Effector CD4-positive, alpha-beta T cell (primary cell): Measurements from ENCODE around the gene UPK2.
A peak's percentile ranks its signal among the peaks of the same experiment; 100 is the strongest.

Experiments
- DNase-seq: peaks from one replicate; pipeline ENCODE4 v3.0.0-alpha.2; 2020

The UPK2 gene

DNA sequence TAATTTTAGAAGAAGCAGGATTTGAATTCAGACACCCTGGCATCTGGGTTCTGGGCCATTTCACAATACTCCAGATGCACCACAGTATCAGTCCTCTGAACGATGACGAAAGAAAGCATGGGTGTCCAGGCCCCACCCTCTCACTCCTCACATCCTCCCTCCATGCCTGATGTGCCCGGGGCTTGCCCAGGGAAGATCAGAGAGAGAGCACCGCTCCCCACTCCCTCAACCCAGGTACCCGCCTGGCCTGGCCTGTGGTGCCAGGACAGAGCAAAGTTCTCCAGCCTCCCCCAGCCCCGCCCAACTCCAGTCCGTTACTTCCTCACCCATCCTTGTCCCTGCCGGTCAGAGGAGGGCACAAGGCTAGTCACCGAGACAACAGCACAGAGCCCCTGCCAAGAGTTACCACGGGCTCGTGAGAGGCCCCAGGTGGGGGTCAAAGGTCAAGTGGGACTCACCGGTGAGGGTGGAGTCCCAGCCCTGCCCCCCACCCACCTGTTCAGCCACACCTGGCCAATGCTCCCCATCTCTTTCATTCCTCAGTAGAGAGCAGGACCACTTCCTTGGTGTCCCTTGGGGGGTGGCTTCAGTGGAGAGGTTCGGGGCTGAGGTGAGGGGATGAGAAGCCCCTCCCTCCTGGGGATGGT is 38.5 kb upstream of the UPK2 start:
- peak; percentile 54 for DNase-seq

DNA sequence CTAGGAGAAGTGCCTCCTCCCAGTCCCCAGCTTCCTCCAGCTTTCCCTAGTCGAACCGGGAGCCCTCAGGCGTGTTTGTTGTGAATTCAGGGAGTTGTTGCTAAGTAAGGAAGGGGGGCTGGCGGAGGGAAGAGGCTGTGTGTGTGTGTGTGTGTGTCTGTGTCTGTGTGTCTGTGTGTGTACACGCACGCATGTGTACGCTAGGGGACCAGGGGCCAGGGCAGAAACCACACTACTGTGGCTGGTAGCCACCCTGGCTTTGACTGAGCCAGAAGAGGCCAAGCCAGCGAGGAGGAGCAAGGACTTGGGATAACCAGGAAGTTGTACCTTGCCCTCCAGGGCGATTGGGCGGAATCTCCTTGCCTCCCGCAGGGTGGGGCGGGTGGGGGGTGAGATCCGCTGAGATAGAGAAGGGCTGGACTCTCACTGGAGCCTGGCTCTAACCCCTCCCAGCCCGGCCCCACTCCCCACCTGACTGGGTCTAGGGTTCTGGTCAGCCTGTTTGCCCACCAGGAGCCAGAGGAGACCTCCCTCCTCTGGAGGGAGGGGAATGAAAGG is 37.9 kb upstream of the UPK2 start:
- no peak for DNase-seq

DNA sequence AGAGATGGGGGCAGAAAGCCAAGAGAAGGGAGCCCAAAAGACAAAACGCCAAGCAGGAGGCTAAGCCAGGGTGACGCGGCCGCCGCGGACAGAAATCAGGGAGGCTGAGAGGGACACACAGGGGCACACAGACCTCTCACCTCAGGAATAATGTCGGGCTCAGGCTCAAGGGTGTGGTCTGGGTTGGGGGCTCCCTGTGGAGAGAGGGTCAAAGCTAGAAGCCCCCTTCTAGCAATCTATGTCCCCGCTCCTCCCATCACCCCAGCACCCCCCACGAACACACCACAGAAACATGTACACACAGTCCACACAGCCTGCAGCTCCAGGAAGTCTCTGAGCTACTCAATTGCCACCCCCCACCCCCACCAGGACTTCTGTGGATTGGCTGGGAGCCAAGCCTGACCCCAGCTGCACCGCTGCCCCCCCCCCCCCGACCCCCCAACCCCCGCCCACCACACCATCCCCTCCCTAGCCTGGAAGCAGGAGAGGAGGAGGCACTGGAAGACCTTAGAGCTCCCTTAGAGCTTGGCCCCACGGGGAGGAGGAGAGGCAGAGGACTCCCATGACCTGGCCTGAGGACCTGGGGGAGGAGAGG is 37.3 kb upstream of the UPK2 start:
- no peak for DNase-seq

DNA sequence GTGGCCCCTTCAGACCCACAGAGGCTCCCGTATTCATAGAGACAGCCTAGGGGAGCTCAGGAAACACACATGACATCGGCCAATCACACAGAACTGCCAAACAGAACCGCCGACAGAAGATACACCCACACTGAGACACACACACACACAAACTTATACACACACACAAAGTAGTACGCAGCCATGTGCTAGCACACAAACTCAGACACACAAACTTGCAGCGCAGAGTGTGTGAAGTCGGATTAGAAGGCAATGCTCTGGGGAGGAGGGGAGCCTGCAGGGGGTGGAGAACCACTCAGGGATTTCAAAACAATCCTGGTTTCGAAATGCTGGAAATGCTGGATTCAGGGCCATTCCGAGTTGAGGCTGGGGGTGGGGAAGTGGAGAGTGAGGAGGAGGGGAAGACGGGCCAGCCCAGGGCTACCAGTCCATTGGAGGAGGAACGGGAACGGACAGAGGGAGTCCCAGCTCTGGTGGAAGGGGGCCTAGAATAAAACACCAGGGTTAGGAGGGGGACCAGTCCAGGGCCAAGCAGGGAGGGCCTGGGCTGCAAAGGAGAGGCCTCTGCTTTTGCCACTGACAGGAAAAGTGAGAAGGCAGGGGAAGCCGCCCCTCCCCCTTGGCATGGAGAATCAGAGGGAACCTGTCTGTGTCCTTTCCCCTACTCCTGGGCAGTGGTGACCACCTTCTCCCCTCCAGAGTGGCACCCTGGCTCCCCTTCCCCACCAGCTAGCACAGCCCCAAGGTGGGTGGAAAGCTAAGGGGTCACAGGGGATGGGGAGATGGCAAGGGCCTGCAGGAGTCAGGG is 34.8 kb upstream of the UPK2 start:
- no peak for DNase-seq

DNA sequence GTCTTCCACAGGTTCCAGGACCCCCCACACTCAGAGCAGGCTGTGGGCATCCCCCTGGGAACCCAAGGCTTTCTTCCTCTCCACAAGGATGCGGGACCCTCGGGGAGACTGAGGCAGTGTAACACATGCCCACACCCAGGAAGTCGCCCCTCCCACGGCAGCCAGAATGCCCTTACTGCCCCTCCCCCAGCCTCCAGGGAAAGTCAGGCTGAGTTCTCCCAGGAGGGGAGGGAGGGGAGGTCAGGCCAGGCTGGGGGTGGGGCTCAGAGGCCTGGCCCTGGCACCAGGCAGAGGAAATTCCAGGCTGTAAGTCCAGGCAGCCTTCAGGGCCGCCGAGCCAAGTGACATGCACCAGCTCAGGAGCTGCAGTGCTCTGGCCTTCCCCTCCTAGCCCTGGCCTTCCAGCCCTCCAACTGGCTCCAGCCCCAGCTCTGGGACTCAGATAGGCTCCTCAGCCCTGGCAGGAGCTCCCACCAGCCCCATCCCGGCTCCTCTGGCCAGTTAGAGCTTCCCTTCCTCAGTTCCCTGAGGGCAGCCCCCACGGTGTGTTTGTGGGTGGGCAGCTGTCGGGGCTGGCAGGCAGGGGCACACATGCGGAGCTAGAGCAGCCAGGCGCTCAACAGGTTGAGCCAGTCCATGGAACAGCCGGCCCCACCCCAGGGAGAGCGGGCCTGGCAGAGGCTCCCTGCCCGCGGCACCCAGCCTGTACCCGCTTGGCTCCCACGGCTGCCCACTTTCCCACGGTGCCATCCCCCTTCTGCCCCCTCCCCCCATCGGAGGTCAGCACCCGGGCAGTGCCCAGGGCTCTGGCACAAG is 34.0 kb upstream of the UPK2 start:
- DNase-seq: no peak

DNA sequence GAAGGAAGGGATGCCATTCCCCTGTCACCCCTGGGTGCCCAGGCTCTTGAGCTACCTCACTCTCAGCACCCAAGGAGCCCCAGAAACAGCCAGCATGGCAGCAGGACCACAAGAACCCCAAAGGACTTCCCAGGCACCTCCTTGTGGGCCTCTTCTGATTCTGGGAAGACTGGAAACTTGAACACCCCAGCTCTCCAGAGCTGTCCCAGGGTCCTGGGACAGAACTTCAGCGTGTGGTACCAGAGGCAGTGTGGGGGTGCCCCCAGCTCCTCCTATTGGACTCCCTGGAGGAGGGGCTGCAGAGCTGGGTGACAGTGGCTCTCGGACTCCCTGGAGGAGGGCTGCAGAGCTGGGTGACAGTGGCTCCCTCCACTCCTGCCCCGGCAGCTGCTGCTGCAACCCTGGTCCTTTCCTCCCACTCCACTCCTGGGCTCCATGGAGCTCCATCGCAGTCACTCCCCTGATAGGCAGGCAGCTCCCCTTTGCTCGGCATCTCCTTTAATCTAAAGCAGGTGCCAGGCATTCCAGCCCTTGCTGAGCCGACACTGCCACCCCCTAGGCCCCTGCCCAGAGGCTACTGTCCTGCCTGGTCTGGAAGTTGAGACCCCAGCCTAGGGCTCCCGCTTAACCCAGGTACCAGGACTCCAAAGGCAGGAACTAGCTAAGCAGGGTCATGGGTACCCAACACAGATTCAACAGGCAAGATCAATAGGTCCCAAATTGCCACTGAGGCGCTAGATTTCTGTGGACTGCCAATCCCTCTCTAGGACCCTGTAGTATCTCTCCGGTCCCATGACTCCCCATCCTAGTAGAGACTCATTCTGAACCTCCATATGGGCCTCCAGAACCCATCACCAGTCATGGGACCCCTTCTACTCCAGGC is 33.1 kb upstream of the UPK2 start:
- DNase-seq: no peak

DNA sequence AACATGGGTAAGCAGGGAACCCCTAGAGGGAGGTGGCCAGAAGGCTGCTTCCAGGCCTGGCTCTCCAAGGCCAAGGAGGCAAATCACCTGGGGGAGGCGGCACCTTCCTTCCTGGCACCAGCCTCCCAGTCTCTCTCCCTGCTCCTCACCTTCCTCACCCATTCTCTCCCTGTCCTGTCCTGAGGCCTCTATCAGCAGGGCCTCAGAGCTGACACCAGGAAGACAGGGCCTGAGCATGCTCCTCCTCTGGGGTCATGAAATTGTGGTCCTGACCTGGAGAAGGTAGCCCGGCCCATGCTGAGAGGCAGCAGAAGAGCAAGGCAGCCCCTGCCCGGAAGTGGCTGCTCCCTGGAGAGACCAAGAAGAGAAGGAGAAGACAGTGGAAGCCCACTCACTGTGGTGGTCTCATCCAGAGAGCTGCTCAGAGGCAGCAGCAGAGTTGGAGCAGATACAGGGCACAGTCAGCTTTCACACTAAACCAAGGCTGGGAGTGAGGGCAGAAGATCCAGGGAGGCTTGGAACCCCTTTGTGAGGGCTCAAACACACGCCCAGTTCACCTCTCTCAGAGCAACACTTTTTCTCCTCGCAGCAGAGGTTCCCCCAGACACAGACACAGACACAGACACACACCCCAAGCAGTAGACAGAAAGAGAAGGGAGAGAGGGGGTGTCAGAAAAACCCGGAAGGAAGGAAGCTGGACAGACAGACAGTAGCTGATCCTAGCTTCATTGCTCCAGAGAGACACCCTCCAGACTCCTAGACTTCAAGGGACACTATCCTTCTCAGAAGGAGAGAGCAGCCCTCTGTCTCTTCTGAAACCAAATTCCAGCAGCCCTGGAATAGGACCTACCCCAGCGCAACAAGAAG is 32.1 kb upstream of the UPK2 start:
- DNase-seq: no peak

DNA sequence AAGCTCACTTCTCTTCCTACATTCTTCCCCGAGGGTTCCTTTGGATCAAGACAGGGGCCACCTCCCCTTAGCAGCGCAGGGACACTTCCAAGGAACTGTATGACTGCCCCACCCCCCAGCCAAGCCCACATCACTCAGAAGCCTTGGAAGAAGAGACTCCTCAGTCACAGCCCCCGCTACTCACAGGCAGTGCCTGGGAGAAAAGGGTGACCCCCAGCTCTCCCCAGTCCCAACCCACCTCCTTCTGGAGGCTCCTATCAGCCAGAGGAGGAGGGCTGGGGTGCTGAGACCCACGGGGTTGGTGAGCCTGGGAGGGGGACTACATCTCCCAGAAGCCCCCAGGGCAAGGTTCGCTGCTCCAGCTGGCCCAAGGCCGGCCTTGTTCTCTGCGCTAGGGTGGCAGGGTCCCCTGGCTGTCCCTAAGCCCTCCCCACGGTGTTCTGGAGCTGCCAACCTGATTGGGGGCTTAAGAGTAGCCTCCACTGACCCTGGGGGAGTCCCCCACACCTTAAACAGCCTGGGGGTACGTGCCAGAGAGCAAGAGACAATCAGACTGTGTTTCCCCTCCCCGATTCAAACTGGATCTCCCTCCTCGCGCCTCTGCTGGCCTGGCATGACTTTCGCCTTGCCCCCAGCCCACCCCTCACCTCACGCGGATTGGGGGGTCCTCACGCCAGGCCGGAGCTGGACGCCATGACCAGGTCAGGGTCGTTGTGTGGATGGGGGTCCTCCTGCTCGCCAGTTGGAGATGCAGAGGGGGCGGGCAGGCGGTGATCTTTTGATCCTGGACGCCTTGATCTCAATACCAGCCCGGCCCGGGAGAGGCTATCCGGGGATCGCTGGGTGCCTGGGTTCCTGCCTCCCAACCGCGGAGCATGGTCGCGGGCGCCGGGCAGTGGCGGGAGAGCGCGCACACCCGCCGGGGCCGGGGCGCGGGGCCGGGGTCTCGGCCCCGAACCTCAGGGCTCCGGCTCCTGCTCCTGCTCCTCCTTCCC is 31.2 kb upstream of the UPK2 start:
- no peak for DNase-seq

DNA sequence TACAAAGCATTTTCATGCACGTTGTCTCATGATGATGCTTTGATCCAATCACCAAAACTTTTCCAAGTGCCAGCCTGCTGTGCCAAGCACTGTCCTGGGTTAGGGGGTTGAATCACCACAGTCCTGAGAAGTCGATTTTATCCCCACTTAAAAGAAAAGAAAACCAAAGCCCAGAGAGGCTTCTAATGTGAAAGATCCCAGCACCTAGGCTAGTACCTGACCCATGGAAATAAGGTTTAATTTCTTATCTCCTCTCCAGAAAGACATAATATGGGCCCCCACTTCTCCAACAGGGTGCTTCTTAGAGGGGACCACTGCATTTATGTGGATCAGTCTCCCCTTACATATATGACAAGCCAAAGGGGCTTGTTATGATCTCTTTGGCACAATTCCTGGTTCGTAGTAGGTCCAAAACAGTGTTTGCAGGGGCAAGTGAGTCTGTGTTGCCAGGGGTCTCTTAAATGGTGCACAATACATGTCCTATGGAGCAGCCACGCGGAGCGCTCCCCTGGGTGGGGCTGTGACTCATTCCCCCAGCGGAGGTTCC is 28.5 kb upstream of the UPK2 start:
- DNase-seq: no peak

DNA sequence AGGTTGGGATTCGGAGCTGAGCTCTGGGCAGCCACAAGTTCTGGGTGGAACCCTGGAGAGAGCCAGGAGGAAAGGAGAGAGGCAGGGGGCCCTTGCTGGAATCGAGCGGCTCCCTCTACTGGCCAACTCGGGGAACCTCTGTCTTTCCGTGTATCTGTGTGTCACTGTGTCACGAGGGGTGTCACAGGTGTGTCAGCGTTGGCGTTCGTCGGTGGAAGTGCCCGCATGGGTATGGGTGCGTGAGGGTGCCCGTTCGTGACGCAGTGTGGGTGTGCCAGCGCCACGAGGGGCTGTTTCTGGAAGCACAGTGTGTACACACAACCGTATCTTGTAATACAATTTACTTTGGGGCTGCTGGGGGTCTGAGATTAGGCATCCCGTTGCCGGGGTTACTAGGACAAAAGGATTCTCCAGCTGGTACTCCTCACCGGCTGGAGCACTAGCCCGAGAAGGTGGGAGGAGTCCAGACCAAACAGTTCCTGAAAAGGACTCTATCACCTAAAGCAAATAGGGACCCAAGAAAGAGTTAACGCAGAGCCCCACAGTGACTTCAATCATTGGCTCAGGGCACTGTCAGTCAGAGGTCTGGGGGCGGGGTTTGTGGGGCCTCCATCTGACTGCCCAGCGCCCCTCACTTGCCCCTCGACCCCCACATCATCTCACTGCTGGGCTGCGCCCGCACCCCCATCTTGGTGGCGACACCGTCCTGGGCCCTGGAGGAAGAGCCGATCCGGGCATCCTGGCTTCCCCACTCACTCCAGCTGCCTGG is 27.8 kb upstream of the UPK2 start:
- peak; percentile 96 for DNase-seq

DNA sequence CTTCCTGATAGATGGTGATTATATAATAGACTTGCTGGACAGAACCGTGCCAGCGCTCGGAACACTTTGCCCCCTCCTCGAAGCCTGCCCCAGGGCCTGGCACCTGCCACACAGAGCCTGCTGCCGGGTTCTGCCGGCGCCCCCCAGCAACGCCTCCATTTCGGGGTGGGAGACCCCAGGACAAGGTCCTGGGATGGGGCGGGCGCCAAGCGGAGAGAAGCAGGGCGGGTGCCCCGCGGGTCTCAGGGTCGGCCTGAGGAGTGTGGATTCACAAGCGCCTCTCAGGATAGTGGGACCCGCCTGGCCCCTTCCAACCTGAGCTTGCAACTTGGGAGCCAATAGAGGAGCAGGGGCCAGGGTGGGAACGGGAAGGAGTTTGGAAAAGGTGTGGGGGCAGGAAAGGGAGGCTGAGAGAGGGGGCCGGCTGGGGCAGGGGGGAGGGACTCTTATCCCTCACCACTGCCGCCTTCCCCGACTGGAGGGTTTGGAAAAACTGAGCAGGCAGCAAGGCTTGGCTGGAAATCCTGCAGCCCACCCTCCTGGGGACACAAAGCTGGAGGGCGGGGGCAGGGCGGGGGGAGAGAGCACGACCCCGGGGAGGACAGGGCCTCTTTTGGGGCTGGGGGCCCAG is 27.1 kb upstream of the UPK2 start:
- no peak for DNase-seq

DNA sequence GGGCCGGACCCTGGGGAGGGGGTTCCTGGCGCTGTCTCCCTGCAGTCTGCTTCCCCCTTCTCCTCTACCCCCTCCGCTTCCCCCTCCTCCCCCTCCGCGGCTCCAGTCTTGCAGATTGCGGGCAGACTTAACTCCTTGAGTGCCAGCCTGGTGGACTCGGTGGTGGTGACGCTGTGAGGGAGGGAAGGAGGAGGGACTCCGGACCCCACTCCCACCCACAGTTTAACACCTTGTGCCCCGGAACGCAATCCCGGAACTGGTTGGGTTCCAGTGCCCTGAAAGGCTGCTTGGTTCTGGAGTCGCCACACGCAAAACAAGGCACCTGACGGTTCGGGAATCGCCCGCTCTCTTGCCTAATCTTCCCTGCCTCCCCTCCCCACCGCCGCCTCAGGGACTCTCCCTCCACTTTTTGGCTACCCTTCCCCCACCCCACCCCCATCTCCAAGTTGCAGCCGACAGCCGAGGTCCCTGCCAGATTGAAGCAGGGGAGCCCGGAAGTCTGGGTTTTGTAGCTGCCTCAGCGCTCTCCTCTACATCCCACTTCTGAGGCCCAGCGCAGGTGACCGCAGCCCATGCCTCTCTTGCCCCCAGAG is 26.5 kb upstream of the UPK2 start:
- DNase-seq: peak; percentile 76

DNA sequence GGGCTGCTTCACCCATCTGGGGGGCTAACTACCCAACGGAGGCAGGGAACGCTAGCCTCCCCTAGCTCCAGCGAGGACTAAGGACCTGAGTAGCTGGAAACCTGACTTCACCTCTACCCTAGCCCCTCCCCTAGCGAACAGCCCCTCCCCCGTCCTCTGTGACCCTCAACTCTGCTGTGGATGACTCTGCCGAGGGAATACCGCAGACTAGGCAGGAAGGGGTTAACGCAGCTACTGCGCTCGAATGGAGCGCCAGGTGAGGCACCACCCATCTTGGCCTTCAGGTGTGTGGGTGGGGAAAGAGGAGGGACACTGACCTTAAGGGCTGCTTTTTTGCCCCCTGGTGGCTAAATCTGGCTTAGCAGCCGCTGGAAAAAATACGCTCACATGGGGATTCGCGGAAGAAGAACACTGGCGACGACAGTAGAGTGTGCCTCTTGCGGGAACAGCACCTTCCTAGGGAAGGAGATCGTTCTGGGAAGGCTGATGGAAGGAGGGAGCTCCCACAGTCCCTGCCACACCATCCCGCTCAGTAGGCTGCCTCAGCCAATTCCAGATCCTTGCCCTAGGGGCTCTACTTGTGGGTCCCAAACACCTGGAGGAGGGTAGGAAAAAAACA is 25.9 kb upstream of the UPK2 start:
- DNase-seq: peak; percentile 85

DNA sequence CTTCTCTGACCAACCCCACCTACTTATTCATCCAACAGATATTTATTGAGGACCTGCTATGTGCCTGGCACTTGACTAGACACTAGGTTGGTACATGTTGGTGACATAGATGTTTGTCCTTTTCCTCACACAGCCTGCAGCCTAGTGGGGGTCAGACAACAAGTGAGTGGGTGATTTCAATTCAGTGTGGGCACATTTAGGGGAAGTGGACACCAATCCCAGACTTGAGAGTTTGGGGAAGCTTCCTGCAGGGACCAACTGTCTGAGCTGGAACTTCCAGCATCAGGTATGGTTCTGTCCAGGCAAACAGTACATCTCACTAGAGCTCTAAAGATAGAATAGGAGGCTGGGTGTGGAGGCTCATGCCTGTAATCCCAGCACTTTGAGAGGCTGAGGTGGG is 24.5 kb upstream of the UPK2 start:
- DNase-seq: no peak

DNA sequence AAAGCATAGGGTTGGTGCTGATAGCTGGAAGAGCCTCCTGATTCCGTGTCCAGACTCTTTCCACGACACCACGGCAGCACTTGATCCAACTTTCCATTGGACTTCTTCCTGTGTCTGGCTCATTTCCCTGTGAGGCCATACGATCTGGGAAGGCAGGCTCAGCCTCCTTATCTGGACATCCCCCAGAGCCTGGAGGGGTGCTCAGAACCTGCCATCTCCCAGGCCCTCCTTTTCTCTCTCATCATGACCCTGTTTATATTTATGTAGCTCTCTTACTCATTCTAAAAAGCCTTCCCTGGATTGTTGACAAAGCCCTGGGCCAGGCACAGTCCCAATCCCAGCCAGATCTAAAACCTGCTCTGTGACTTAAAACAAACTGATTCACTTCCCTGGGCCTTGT is 22.6 kb upstream of the UPK2 start:
- no peak for DNase-seq

DNA sequence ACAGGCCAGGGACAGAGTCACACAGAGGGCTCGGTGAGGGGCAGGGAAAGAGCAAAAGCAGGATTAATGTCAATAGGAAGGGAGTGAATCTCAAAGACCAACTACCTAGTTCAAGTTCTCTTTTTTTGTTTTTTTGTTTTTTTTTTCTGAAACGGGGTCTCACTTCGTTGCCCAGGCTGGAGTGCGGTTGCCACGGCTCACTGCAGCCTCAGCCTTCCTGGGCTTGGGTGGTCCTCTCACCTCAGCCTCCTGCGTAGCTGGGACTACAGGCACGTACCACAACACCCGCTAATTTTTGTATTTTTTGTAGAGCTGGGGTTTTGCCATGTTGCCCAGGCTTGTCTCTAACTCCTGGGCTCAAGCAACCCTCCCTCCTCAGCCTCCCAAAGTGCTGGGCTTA is 20.7 kb upstream of the UPK2 start:
- DNase-seq: no peak
